Measurements from ENCODE around the gene TERB2.
"Not testable (repeated sequence)": the region's sequence is repeated elsewhere in the genome, so short reads cannot be mapped to it uniquely, and the experiment has no call there.

The TERB2 gene

DNA sequence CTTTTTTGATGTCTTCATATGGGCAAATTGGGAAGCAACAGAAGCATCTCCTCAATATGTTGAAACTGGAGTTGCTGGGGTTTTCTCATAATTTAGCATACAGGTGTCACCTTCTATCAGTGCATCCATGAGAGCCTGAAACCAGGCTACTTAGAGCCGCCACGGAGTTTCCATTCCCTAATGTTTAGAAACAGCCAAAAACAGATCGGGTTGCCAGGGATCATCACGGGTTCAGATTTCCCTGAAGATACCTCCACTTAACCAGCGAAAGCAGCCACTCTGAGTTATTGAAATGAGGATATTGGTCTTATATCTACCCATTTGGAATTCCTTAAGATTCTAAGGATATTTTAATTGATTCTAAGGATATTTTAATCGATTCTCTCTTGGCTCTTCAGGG, 14.5 kb downstream of the TERB2 start:
- TF ChIP-seq, protein P1, sequence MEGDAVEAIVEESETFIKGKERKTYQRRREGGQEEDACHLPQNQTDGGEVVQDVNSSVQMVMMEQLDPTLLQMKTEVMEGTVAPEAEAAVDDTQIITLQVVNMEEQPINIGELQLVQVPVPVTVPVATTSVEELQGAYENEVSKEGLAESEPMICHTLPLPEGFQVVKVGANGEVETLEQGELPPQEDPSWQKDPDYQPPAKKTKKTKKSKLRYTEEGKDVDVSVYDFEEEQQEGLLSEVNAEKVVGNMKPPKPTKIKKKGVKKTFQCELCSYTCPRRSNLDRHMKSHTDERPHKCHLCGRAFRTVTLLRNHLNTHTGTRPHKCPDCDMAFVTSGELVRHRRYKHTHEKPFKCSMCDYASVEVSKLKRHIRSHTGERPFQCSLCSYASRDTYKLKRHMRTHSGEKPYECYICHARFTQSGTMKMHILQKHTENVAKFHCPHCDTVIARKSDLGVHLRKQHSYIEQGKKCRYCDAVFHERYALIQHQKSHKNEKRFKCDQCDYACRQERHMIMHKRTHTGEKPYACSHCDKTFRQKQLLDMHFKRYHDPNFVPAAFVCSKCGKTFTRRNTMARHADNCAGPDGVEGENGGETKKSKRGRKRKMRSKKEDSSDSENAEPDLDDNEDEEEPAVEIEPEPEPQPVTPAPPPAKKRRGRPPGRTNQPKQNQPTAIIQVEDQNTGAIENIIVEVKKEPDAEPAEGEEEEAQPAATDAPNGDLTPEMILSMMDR (IDR thresholded peaks at IDR 0.05; ENCODE audit: low read depth, low read length) = no peak
- DNase-seq (ENCODE audit: extremely low read depth, low read depth) = no peak

DNA sequence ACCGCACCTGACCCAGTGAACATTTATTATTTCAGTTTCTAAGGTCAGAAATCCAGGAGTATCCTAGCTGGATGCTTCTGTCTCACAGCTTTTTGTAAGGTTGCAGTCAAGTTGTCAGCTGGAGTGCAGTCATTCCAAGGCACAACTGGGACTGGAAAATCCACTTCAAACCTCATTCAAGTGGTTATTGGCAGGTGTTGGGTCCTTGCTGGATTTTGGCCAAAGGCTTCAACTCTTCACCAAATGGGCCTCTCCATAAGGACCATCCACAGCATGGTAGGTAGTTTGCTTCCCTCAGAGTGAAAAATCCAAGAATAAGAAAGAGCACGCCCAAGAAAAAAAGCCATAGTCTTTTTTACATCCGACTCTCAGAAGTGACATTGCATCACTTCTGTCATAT, 19.7 kb downstream of the TERB2 start:
- not testable (repeated sequence) for DNase-seq (ENCODE audit: extremely low read depth, low read depth)

DNA sequence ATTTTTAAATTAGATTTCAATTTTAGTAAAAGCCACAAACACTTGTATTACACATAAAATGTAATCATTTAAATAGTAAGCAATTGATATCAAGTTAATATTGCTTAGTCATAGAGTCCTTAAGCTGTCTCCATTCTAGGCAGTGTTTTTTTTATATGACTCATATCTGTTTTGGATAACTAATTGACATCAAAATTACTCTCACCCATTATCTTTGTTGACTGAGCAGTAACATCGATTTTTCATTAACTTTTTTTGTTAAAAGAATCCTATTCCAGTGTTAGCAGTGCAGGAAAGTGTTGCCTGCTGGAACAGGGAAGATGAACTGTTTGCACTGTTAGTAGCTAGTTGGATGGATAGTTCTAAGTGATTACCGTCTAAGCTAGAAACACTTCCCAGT, 21.3 kb downstream of the TERB2 start:
- not testable (repeated sequence) for DNase-seq (ENCODE audit: extremely low read depth, low read depth)

DNA sequence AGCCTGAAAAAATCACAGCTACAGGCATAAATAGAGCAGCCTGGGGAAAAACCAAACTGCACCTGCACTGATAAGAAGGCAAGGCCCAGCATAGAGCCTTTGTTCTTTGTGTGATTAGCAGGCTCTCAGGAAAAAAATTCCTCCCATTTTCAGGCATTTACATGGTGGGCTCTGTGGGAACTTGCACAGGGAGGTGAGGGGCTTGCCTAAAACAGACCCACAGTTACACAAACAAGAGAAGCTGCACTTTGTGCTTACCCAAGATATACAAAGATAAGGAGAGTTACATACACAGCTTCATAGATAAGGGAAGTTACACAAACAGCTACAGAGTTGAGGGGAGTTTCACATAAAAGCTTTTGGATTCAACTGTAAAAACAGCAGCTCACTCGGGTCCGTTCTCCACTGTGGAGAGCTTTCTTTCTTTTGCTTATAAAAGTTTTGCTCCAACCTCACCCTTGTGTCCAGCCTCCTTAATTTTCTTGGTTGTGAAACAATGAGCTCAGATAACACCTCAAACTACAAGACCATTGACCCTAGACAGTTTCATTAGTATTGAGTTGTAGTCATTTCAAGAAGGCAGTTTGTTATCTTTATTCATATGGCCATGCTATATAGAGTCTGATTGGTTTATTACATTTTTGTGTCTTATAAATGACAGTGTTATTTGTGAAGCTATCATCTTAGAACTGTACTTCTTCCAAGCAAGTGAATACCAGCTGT, 23.3 kb downstream of the TERB2 start:
- DNase-seq (ENCODE audit: extremely low read depth, low read depth) = not testable (repeated sequence)

DNA sequence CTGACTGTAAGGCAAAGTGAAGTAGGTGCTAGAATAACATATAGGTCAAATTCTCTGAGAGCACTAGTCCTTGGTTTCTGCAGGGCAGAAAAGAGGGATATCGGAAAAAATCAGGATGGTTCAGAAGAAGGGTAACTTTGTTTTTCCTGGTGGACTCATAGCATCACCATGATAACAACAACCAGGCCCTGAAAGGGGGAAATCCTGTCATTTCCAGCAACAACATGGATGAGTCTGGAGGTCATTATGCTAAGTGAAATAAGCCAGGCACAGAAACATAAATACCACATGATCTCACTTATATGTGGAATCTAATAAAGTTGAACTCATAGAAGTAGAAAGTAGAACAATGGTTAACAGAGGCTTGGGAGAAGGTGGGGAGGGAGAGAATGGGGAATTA, 27.7 kb downstream of the TERB2 start:
- not testable (repeated sequence) for DNase-seq (ENCODE audit: extremely low read depth, low read depth)

DNA sequence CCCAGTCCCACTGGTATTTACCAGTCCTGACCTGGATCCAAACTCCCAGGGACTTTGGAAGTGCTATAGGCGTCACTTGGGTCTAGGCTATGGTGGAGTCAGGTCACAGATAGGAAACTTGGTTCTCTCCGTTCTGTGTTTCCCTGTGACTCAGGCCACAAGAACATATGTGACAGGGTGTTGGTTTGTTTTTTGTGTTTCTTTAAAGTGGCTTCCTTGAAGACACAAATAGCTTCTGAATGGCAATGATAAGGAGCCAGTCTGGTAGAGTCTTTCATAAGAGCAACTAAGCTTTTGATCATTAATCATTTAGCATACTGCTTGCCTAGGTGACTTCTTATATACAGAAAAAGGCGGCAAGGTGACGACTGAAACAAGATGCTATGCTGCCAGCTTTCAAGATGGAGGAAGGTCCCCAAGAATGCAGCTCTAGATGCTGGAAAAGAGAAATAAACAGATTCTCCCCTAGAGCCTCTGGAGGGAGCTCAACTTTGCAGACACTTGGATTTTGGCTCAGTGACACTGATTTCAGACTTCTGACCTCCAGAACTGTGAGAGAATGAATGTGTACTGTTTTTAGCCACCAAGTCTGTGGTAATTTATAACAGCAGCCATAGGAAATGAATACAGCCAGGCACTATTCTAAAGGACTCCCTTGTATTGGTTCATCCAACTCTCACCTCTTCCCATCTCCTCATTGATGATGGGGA, 30.0 kb downstream of the TERB2 start:
- not testable (repeated sequence) for DNase-seq (ENCODE audit: extremely low read depth, low read depth)

DNA sequence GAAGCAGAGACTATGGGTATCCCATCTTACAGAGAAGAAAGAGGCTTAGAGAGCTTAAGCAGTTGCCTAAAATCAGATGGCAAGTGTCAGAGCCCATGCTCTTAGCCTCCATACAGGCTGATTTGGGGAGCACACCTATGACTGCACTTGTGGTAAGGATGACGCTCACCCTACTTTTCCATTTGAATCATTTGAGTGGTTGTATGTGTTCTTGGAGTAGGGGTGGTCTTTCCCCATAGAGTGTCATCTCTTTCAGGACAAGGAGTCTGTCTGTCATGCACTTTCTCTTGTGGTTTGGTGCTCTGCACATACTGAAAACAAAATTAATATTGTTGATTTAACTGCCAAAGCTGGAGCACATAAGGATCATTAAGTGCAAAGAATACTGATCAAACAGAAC, 31.2 kb downstream of the TERB2 start:
- DNase-seq (ENCODE audit: extremely low read depth, low read depth) = not testable (repeated sequence)

DNA sequence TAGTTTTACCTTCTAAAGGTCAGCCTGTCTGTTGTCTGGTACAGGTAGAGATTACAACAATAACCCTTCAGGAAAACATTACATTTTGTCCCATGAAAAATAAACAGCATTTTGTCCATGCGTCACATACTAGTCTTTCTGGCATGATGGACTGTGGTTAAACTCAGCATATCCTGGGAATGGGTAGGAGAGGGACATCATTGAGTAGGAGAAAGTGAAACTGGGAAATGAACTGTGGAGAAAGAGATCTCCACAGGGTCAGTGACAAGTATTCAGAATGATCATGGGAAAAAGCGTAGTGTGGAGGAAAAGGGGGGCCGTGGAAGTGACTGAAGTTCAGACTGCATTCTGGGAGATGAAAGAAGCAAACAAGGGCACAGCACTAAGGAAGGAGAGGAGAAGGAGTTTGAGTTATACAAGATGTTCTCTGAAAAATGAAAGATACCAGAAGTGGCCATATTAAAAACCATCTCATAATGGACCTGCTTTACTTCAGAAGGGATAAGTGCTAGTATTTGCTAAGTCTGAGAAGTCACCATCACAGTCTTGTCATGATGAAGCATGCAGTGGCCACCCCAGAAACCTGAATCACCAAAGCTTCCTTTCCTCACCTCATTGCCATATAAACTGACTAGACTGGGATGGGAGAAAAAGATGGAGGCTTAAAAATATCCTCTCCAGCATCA, 31.8 kb downstream of the TERB2 start:
- DNase-seq (ENCODE audit: extremely low read depth, low read depth) = not testable (repeated sequence)

DNA sequence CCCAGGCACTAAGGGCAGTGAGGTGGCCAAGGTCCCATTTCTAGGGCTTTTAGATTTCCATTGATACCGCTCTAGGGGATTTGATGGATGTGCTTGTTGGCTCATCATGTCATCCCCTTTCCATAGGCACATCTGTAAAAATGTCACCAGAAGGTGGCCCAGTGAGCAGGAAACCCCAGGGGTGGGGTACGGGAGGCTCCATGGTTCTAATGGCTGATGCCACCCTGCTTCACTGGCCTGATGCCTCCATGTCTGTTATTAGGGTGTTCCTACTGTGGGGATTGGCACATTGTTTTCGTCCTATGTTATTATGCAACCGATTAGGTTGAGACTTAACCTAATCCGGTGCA, 32.4 kb downstream of the TERB2 start:
- not testable (repeated sequence) for DNase-seq (ENCODE audit: extremely low read depth, low read depth)

DNA sequence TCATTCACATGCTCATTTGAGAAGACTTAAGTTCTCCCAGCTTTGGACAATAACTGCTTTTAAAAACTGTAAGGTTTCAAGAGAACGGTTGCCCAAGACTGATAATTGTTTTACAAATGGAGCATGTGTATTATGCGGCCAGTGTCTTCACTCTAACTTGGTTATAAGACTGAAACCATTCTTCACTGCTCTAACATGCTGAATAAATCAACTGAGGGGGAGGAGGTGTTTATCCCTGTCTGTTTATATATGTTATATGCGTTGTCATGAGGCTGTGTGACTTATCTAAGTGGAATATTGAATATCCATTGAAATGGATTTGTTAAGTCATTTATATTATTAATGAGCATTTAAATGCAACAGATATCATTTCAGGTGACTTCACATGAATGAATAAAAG, 41.1 kb downstream of the TERB2 start:
- DNase-seq (ENCODE audit: extremely low read depth, low read depth) = not testable (repeated sequence)

DNA sequence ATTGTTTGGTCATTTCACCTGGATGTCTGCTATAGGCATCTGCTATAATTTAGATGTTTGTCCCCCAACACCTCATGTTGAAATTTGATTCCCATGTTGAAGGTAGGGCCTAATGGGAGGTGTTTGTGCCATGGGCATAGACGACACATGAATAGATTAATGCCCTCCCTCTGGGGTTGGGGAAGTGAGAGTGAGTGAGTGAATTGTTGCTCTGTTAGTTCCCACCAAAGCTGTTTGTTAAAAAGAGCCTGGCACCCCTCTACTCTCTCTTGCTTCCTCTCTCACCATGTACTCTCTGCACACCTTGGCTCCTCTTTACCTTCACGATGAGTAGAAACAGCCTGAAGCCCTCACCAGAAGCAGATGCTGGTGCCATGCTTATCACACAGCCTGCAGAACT, 42.6 kb downstream of the TERB2 start:
- no peak for DNase-seq (ENCODE audit: extremely low read depth, low read depth)
- TF ChIP-seq, protein P1 (IDR thresholded peaks at IDR 0.05; ENCODE audit: low read depth, low read length) = no peak

DNA sequence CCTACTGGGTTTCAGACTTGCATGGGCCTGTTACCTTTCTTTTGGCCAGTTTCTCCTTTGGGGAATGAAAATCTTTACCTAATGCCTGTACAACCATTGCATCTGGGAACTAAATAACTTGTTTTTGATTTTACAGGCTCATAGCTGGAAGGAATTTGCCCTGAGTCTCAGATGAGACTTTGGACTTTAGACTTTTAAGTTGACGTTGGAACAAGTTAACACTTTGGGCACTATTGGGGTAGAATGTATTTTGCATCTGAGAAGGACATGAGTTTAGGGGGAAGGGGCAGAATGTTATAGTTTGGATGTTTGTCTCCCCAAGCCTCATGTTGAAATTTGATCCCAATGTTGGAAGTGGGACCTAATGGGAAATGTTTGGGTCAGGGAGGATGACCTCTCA, 44.7 kb downstream of the TERB2 start:
- DNase-seq (ENCODE audit: extremely low read depth, low read depth) = not testable (repeated sequence)

DNA sequence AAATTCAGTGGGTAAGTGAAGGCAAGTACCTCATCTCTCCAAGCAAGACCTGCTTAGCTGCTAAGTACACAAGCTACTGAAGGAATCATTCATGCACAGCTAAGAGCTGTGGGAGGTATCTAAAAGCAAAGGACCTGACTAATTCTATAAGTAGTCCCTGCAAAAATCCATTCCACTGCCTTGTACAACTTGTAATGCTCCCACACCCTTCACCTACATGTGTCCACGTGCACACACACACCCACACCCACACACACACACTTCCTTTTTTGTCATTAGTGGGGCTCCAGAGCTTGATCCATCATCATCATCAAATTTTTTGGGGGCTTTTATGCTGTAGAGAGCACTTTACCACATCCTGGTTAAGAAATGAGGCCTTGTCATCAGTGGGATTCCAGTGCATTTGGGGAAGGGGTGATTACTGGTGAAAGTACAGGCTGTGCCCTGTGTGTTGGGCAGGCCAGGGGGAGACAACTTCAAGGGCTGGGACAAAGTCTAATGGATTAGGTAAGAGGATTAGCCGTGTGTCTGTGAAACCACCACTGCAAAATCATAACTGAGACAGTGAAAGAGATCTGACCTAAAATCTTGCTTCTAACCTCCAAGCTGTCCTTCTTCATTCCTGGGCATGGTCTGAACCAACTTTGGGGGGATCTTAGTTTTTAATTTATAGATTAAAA, 47.4 kb downstream of the TERB2 start:
- DNase-seq (ENCODE audit: extremely low read depth, low read depth) = not testable (repeated sequence)

DNA sequence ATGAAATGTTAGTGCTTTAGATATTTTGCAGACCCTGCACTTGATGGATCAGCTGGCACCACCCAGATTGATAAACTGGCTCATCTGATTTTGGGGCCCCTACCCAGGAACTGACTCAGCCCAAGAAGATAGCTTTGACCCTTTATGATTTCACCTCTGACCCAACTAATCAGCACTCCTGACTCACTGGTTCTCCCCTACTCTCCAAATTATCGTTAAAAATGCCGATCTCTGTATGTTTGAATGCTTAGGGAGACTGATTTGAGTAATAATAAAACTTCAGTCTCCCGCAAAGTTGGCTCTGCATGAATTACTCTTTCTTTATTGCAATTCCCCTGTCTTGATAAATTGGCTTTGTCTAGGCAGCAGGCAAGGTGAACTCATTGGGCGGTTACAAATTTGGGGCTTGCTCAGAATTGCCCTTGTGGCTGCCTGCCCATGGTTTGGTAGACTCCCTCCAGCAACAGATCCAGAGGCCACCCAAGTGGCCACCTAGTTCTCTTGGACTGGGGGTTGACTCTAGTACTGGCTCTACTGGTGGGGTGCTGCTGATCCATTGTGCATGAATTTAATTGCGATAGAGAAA, 48.2 kb downstream of the TERB2 start:
- DNase-seq (ENCODE audit: extremely low read depth, low read depth) = not testable (repeated sequence)
